Panc1 (cell line): ENCODE measurements around the gene SLFNL1. TPM values are rescaled to one million over a fixed set of nuclear protein-coding genes. Genes with fewer than 3 reads are reported as not detected.
A peak's percentile ranks its signal among the peaks of the same experiment; 100 is the strongest.

Source experiments
- ATAC-seq: fragments of 200-7000 bp; cut with Tn5 transposase; 2 replicates; pipeline ENCODE4 v1.9.1; 2020; ENCODE audit warnings: mild to moderate bottlenecking, moderate library complexity
- BruUV-seq: library from RNA; stranded (reverse); fragments of 400-500 nt; replicated peaks from 2 replicates; lab custom pipeline; 2021; lab: Mats Ljungman, UMichigan
- CTCF ChIA-PET: fragments of 300-600 bp; sonication (Branson Sonifier 250); formaldehyde crosslinking; loops from one replicate; lab custom pipeline; 2022; ENCODE audit warnings: antibody characterized with exemption; lab: Charles Lee
- POLR2A ChIA-PET: fragments of 300-600 bp; sonication (Branson Sonifier 250); formaldehyde crosslinking; loops from one replicate; lab custom pipeline; 2022; ENCODE audit warnings: antibody characterized with exemption; lab: Charles Lee
- DNase-seq: peaks from one replicate; pipeline ENCODE4 v3.0.0-alpha.2; 2010; ENCODE audit warnings: low read depth, low spot score
- H3K27ac ChIP-seq: 2 replicates; pipeline ENCODE4 v1.5.1; 2011; ENCODE audit warnings: mild to moderate bottlenecking, low read length, inconsistent platforms
- H3K27me3 ChIP-seq: fragments of 200-500 bp; sonication (Bioruptor generic); 2 replicates; pipeline ENCODE4 v1.6.0; 2014; ENCODE audit warnings: low read length, inconsistent platforms; ENCODE audit not compliant: control insufficient read depth, insufficient read depth
- H3K36me3 ChIP-seq: fragments of 200-500 bp; sonication (Bioruptor generic); 2 replicates; pipeline ENCODE4 v1.5.1; 2014; ENCODE audit warnings: inconsistent platforms, mild to moderate bottlenecking, low read length, moderate library complexity; ENCODE audit not compliant: control insufficient read depth, insufficient read depth
- H3K4me1 ChIP-seq: 2 replicates; pipeline ENCODE4 v1.5.1; 2011; ENCODE audit warnings: inconsistent platforms, mild to moderate bottlenecking, low read length, moderate library complexity; ENCODE audit not compliant: control insufficient read depth, insufficient read depth
- H3K4me3 ChIP-seq, 2 experiments: 2 replicates each; pipeline ENCODE4 v1.5.1; 2011 to 2012; ENCODE audit warnings: low read depth in 2 of 2, low read length in 2 of 2, mild to moderate bottlenecking in 2 of 2, inconsistent platforms in 1 of 2, moderate library complexity in 1 of 2
- H3K9me3 ChIP-seq: fragments of 200-500 bp; sonication (Bioruptor generic); 2 replicates; pipeline ENCODE4 v1.5.1; 2014; ENCODE audit warnings: low read depth, mild to moderate bottlenecking, inconsistent platforms, low read length, moderate library complexity; ENCODE audit not compliant: control insufficient read depth, insufficient read depth
- POLR2AphosphoS5 ChIP-seq: IDR thresholded peaks from 2 replicates; pipeline ENCODE4 v1.6.1; 2012; ENCODE audit warnings: mild to moderate bottlenecking, low read depth, low read length, moderate library complexity
- REST ChIP-seq, 2 experiments: IDR thresholded peaks; 2 replicates each; pipeline ENCODE4 v1.6.1; 2011 to 2012; ENCODE audit warnings: low read depth in 2 of 2, control low read depth in 1 of 2, low read length in 1 of 2, mild to moderate bottlenecking in 1 of 2, moderate library complexity in 1 of 2; ENCODE audit not compliant: insufficient read depth in 1 of 2
- SIN3A ChIP-seq: IDR thresholded peaks from 2 replicates; pipeline ENCODE4 v1.6.1; 2012; ENCODE audit warnings: low read depth, mild to moderate bottlenecking, low read length, moderate library complexity, borderline replicate concordance; ENCODE audit not compliant: insufficient read depth
- TCF7L2 ChIP-seq: IDR thresholded peaks from 2 replicates; pipeline ENCODE4 v1.6.1; 2011; ENCODE audit warnings: mild to moderate bottlenecking, low read depth, low read length, inconsistent platforms
- in situ Hi-C: cut with HindIII; loops from 2 replicates; pipeline ENCODE4 v1.10.0; 2016; ENCODE audit warnings: low sequenced_read_pairs, low pct_unique_long_range_greater_than_20kb
- intact Hi-C: fragments of 100-400 bp; cut with micrococcal nuclease; formaldehyde crosslinking; loops from one replicate; pipeline ENCODE4 v1.10.0; 2022; ENCODE audit not compliant: unreplicated experiment
- total RNA-seq: library from RNA; stranded (reverse); gene quantifications from one replicate; pipeline ENCODE4 v1.2.1, GENCODE V29; 2021; ENCODE audit not compliant: unreplicated experiment
- TF ChIP-seq, protein P1 (sequence below): fragments of 450-650 bp; IDR thresholded peaks from 2 replicates; pipeline ENCODE4 v1.5.1; 2017; ENCODE audit warnings: mild to moderate bottlenecking

SLFNL1 gene
- total RNA-seq, 1 experiment from 2014 or later, result 0.10 TPM

DNA sequence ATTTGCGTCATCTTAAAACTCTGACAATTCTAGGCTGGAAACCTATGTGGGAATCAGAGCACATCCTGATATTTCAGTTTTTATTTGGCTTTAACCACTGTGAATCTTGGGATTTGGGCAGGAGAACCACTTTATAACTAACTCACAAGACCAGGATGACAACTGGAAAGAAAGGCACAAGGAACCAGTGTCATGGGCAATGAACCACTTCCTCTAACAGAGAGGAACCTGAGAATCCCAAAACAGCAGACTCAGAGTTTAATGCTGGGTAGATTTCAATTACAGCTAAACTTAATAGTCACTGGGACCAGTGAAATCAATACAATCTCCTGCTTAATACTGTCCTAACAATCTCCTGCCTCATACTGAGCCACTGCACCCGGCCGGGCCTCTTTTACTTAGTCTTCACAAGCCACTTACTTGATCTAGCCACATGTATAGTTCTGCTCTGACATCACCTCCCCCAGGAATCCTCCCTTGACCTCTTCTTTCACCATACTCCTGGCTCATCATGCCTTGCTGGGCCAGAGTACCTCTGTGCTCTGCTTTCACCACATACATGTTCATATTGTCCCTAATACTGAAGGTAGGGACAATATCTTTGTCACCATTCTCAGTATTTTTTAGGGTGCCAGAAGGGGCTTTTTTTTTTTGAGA is 20.2 kb upstream of the SLFNL1 start:
- CTCF ChIA-PET, result interaction anchor here (0.5 kb wide), 1 partner anchor 9 kb away, joined by 3 read pairs; no protein-coding TSS in a partner anchor
- in situ Hi-C loops (no loop called here), intact Hi-C loops (no loop called here)
- BruUV-seq, result no TSS peak
- peaks cover 2% of the 10 kb centered on the region; the same call in 1 of the 2 replicates for H3K36me3 ChIP-seq
- H3K9me3 ChIP-seq, result no peaks in the 10 kb centered on the region
- H3K27ac ChIP-seq, result no peak overlapping the region
- ATAC-seq (no peak), DNase-seq (no peak)
- H3K4me3 ChIP-seq, result no peak overlapping the region
- POLR2A ChIA-PET, result interaction anchor here (0.7 kb wide), 1 partner anchor 17 kb away, joined by 5 read pairs; no protein-coding TSS in a partner anchor
- H3K4me1 ChIP-seq, result no peaks in the 10 kb centered on the region
- TF ChIP-seq POLR2AphosphoS5, result no peak
- no peak for TF ChIP-seq REST (IDR thresholded peaks at IDR 0.05; ENCODE audit: insufficient read depth in 1 of 2, low read depth in 2 of 2, low read length in 1 of 2)
- TF ChIP-seq, protein P1, sequence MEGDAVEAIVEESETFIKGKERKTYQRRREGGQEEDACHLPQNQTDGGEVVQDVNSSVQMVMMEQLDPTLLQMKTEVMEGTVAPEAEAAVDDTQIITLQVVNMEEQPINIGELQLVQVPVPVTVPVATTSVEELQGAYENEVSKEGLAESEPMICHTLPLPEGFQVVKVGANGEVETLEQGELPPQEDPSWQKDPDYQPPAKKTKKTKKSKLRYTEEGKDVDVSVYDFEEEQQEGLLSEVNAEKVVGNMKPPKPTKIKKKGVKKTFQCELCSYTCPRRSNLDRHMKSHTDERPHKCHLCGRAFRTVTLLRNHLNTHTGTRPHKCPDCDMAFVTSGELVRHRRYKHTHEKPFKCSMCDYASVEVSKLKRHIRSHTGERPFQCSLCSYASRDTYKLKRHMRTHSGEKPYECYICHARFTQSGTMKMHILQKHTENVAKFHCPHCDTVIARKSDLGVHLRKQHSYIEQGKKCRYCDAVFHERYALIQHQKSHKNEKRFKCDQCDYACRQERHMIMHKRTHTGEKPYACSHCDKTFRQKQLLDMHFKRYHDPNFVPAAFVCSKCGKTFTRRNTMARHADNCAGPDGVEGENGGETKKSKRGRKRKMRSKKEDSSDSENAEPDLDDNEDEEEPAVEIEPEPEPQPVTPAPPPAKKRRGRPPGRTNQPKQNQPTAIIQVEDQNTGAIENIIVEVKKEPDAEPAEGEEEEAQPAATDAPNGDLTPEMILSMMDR, result no peak
- TF ChIP-seq SIN3A, result no peak
- TF ChIP-seq TCF7L2, result no peak
- H3K27me3 ChIP-seq, result no peaks in the 10 kb centered on the region

DNA sequence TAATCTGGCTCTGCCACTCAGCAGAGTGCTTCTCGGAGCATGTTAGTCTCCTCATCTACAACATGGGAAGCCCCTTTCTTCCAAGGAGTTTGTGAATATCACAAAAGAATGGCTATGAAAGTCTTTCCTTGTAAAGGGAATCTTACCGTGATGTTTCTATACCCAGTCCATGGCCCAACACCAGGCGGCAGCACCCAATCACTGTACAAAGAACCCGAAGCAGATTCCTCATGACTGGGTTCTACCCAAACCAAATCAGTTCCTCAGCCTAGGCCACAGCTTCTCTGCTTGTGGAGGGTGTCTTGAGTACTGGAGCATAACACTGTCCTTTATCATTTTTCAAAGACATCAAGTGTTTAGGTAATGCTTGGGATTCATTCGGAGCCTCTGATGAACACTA is 16.6 kb upstream of the SLFNL1 start:
- no peak overlapping the region for H3K27ac ChIP-seq
- no TSS peak for BruUV-seq
- no peaks in the 10 kb centered on the region for H3K36me3 ChIP-seq
- ChIA-PET POLR2A (no interaction called here), CTCF (no interaction called here)
- H3K9me3 ChIP-seq, result no peaks in the 10 kb centered on the region
- in situ Hi-C loops (no loop called here), intact Hi-C loops (no loop called here)
- TF ChIP-seq, protein P1, result peak; percentile 56
- TF ChIP-seq TCF7L2 (no peak), REST (IDR thresholded peaks at IDR 0.05; ENCODE audit: insufficient read depth in 1 of 2, low read depth in 2 of 2, low read length in 1 of 2) (no peak), POLR2AphosphoS5 (no peak), SIN3A (no peak)
- no peaks in the 10 kb centered on the region for H3K27me3 ChIP-seq
- H3K4me3 ChIP-seq, result no peak overlapping the region
- DNase-seq, result no peak
- H3K4me1 ChIP-seq, result no peaks in the 10 kb centered on the region
- no peak for ATAC-seq
